ENCODE measurements around the gene COL1A1. TPM values are rescaled to one million over a fixed set of nuclear protein-coding genes. Genes with fewer than 3 reads are reported as not detected.

COL1A1 gene
- total and polyA plus RNA-seq, 2 of the 13 experiments (the other 11 are each of a cell fraction or from before 2014, with no cell fraction given) = 0.05 TPM; not detected in 1

- TF ChIP-seq SMAD9 (CRISPR knock-in tag; IDR thresholded peaks at IDR 0.05) (no peak), HNF1A (IDR thresholded peaks at IDR 0.05; ENCODE audit: low read depth) (no peak), HNF1A (CRISPR knock-in tag; IDR thresholded peaks at IDR 0.05; ENCODE audit: borderline replicate concordance) (no peak), SP5 (CRISPR knock-in tag; IDR thresholded peaks at IDR 0.05; ENCODE audit: borderline replicate concordance, low read depth) (no peak), ZNF841 (CRISPR knock-in tag; IDR thresholded peaks at IDR 0.05; ENCODE audit: borderline replicate concordance) (peak; percentile 71; the same call in 1 of the 2 replicates), THYN1 (CRISPR knock-in tag; IDR thresholded peaks at IDR 0.05; ENCODE audit: borderline replicate concordance, low read depth) (no peak), XRCC5 (optimal IDR thresholded peaks at IDR 0.05; ENCODE audit: low read length) (no peak), TAF15 (IDR thresholded peaks at IDR 0.05; ENCODE audit: low read depth, low read length, poor library complexity, severe bottlenecking) (no peak), ZNF124 (CRISPR knock-in tag; IDR thresholded peaks at IDR 0.05) (no peak), SAP130 (CRISPR knock-in tag; IDR thresholded peaks at IDR 0.05; ENCODE audit: low read depth) (peak; percentile 80), CENPBD1 (CRISPR knock-in tag; IDR thresholded peaks at IDR 0.05; ENCODE audit: borderline replicate concordance, low read depth) (no peak), ZSCAN25 (CRISPR knock-in tag; IDR thresholded peaks at IDR 0.05) (peak; percentile 57), ZNF777 (CRISPR knock-in tag; IDR thresholded peaks at IDR 0.05) (peak; percentile 100), ZMAT3 (CRISPR knock-in tag; conservative IDR thresholded peaks at IDR 0.05) (peak; percentile 64), CCAR2 (optimal IDR thresholded peaks at IDR 0.05; ENCODE audit: low read depth, low read length) (no peak), NR2C2 (CRISPR knock-in tag; IDR thresholded peaks at IDR 0.05; ENCODE audit: borderline replicate concordance) (no peak), ZNF234 (CRISPR knock-in tag; conservative IDR thresholded peaks at IDR 0.05) (0 out of 2 replicates have a peak, but pooled peaks have one; percentile 81), GATAD2A (CRISPR knock-in tag; IDR thresholded peaks at IDR 0.05) (no peak), ZNF563 (CRISPR knock-in tag; IDR thresholded peaks at IDR 0.05) (peak; percentile 72), HHEX (CRISPR knock-in tag; IDR thresholded peaks at IDR 0.05) (no peak), ZFP36L1 (CRISPR knock-in tag; IDR thresholded peaks at IDR 0.05) (no peak; the same call in 1 of the 2 replicates), MZF1 (CRISPR knock-in tag; IDR thresholded peaks at IDR 0.05; ENCODE audit: borderline replicate concordance) (no peak), ZNF607 (CRISPR knock-in tag; IDR thresholded peaks at IDR 0.05; ENCODE audit: borderline replicate concordance) (peak; percentile 34; the same call in 1 of the 2 replicates), HIVEP1 (CRISPR knock-in tag; IDR thresholded peaks at IDR 0.05) (peak; percentile 37; the same call in 1 of the 2 replicates), TBX2 (CRISPR knock-in tag; IDR thresholded peaks at IDR 0.05; ENCODE audit: borderline replicate concordance) (peak; percentile 36; the same call in 1 of the 2 replicates), JUN (CRISPR knock-in tag; IDR thresholded peaks at IDR 0.05) (no peak), MEIS2 (CRISPR knock-in tag; IDR thresholded peaks at IDR 0.05) (peak; percentile 69; the same call in 1 of the 2 replicates)
Measured at GRCh38 chr17:50149417-50150353, 51.7 kb downstream of the COL1A1 start (continued).
